Measurements from ENCODE around the gene NTF4. TPM values are rescaled to one million over a fixed set of nuclear protein-coding genes. Genes with fewer than 3 reads are reported as not detected.

Gene NTF4
- total RNA-seq, 4 donors from 2014 or later, result not detected

- no peak for DNase-seq
- Histone ChIP-seq H3K27ac (no peak overlapping the region), H3K4me1 (peaks cover 0 to 9% (median 7%) of the 10 kb centered on the region in 4 donors), H3K4me3 (no peak overlapping the region), H3K36me3 (peaks cover 0 to 46% (median 0%) of the 10 kb centered on the region in 3 donors), H3K9me3 (no peaks in the 10 kb centered on the region), H3K27me3 (no peaks in the 10 kb centered on the region)
- no peak for TF ChIP-seq CTCF (IDR thresholded peaks at IDR 0.05)
- TF ChIP-seq POLR2A (IDR thresholded peaks at IDR 0.05), result no peak
Measured at GRCh38 chr19:49109569-49110233, 45.1 kb upstream of the NTF4 start.

GRCh38 chr19:49109051-49109450 lies 44.4 kb upstream of the NTF4 start:
- Histone ChIP-seq H3K27me3 (no peaks in the 10 kb centered on the region), H3K36me3 (peaks cover 0 to 53% (median 0%) of the 10 kb centered on the region in 3 donors), H3K4me3 (no peak overlapping the region), H3K27ac (no peak overlapping the region), H3K9me3 (no peaks in the 10 kb centered on the region), H3K4me1 (peaks cover 0 to 9% (median 6%) of the 10 kb centered on the region in 4 donors)
- TF ChIP-seq CTCF (IDR thresholded peaks at IDR 0.05) (no peak), POLR2A (IDR thresholded peaks at IDR 0.05) (no peak)
- DNase-seq, result no peak

GRCh38 chr19:49107625-49108459 lies 43.2 kb upstream of the NTF4 start:
- H3K9me3 ChIP-seq, result no peaks in the 10 kb centered on the region
- peaks cover 0 to 65% (median 0%) of the 10 kb centered on the region in 3 donors for H3K36me3 ChIP-seq
- DNase-seq, result no peak
- H3K4me1 ChIP-seq, result no peaks in the 10 kb centered on the region
- H3K27me3 ChIP-seq, result no peaks in the 10 kb centered on the region
- TF ChIP-seq POLR2A (IDR thresholded peaks at IDR 0.05) (no peak), CTCF (IDR thresholded peaks at IDR 0.05) (no peak)
- H3K4me3 ChIP-seq, result no peak overlapping the region
- no peak overlapping the region for H3K27ac ChIP-seq

- peak; percentile 58 to 78 (median 72) for TF ChIP-seq CTCF (IDR thresholded peaks at IDR 0.05)
- TF ChIP-seq POLR2A (IDR thresholded peaks at IDR 0.05), result no peak
- H3K4me3 ChIP-seq, result no peak overlapping the region
- H3K36me3 ChIP-seq, result peaks cover 0 to 76% (median 0%) of the 10 kb centered on the region in 3 donors
- H3K9me3 ChIP-seq, result no peaks in the 10 kb centered on the region
- no peaks in the 10 kb centered on the region for H3K4me1 ChIP-seq
- no peak overlapping the region for H3K27ac ChIP-seq
- peak; percentile 69 to 81 (median 80) for DNase-seq
- no peaks in the 10 kb centered on the region for H3K27me3 ChIP-seq
Measured at GRCh38 chr19:49106648-49107135, 42.1 kb upstream of the NTF4 start.

GRCh38 chr19:49104229-49104864 lies 39.7 kb upstream of the NTF4 start:
- TF ChIP-seq CTCF (IDR thresholded peaks at IDR 0.05) (no peak), POLR2A (IDR thresholded peaks at IDR 0.05) (no peak)
- peaks cover 0 to 100% (median 0%) of the 10 kb centered on the region in 3 donors for H3K36me3 ChIP-seq
- no peaks in the 10 kb centered on the region for H3K4me1 ChIP-seq
- H3K27ac ChIP-seq, result no peak overlapping the region
- H3K9me3 ChIP-seq, result no peaks in the 10 kb centered on the region
- no peak for DNase-seq
- H3K27me3 ChIP-seq, result no peaks in the 10 kb centered on the region
- no peak overlapping the region for H3K4me3 ChIP-seq

Measured in Peyer's patch (tissue), 4 donors.